GM10248 (cell line): Measurements from ENCODE around the gene GALNTL6.

ENCODE experiments used
- CTCF ChIA-PET: fragments of 300-600 bp; sonication (Branson Sonifier 250); formaldehyde crosslinking; extraction: SDS; loops from one replicate; lab custom pipeline; 2021; ENCODE audit warnings: antibody characterized with exemption; lab: Yijun Ruan, JAX
- POLR2A ChIA-PET: fragments of 350-650 bp; sonication (Branson Sonifier 250); formaldehyde crosslinking; extraction: SDS; loops from one replicate; lab custom pipeline; 2020; ENCODE audit warnings: antibody characterized with exemption; lab: Yijun Ruan, JAX
- DNase-seq: peaks from one replicate; pipeline ENCODE4 v3.0.0; 2012; ENCODE audit errors: extremely low spot score
- TF ChIP-seq, protein P1 (sequence below): IDR thresholded peaks from 2 replicates; pipeline ENCODE4 v1.5.1; 2012; ENCODE audit warnings: mild to moderate bottlenecking, low read depth; ENCODE audit errors: extremely low read depth, missing control alignments, control extremely low read depth

The GALNTL6 gene

GRCh38 chr4:172207886-172208285, 394.7 kb downstream of the GALNTL6 start:
- POLR2A ChIA-PET, result no interaction called here
- no peak for DNase-seq
- TF ChIP-seq, protein P1, sequence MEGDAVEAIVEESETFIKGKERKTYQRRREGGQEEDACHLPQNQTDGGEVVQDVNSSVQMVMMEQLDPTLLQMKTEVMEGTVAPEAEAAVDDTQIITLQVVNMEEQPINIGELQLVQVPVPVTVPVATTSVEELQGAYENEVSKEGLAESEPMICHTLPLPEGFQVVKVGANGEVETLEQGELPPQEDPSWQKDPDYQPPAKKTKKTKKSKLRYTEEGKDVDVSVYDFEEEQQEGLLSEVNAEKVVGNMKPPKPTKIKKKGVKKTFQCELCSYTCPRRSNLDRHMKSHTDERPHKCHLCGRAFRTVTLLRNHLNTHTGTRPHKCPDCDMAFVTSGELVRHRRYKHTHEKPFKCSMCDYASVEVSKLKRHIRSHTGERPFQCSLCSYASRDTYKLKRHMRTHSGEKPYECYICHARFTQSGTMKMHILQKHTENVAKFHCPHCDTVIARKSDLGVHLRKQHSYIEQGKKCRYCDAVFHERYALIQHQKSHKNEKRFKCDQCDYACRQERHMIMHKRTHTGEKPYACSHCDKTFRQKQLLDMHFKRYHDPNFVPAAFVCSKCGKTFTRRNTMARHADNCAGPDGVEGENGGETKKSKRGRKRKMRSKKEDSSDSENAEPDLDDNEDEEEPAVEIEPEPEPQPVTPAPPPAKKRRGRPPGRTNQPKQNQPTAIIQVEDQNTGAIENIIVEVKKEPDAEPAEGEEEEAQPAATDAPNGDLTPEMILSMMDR, result no peak
- CTCF ChIA-PET, result no interaction called here

DNA sequence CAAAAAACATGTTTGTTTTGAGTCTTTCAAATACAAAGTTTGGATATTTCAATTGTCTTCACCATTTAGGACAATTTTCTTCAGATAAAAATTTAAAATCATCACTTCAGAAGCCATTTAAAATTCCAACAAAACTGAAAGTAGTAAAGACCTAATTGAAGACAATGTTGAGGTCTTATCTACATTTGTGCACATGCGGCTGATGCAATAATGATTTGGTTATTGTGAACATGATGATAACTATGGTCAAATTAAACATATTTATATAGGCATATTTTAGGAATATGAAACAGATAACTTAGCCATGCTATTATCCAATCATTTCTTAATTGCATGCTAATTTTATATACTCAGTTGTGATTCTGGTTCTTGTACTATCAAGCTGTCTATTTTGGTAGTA, 407.5 kb downstream of the GALNTL6 start:
- TF ChIP-seq, protein P1, result no peak
- DNase-seq, result no peak
- ChIA-PET POLR2A (no interaction called here), CTCF (interaction anchor here (1.4 to 2.4 kb wide), 2 partner anchors 10 to 28 kb away, joined by 3 to 5 read pairs; no protein-coding TSS in a partner anchor)

GRCh38 chr4:172225457-172225856, 412.3 kb downstream of the GALNTL6 start:
- ChIA-PET POLR2A (no interaction called here), CTCF (no interaction called here)
- no peak for DNase-seq
- TF ChIP-seq, protein P1, result no peak

- TF ChIP-seq, protein P1, result no peak
- DNase-seq, result no peak
- CTCF ChIA-PET, result no interaction called here
These were observed 419.8 kb downstream of the GALNTL6 start for GRCh38 chr4:172232966-172233365.

GRCh38 chr4:172243551-172243950, 430.3 kb downstream of the GALNTL6 start:
- no peak for DNase-seq
- ChIA-PET CTCF (no interaction called here), POLR2A (no interaction called here)
- TF ChIP-seq, protein P1, result no peak

More at GRCh38 chr4:172232966-172233365, 419.8 kb downstream of the GALNTL6 start:
- POLR2A ChIA-PET, result no interaction called here

DNA sequence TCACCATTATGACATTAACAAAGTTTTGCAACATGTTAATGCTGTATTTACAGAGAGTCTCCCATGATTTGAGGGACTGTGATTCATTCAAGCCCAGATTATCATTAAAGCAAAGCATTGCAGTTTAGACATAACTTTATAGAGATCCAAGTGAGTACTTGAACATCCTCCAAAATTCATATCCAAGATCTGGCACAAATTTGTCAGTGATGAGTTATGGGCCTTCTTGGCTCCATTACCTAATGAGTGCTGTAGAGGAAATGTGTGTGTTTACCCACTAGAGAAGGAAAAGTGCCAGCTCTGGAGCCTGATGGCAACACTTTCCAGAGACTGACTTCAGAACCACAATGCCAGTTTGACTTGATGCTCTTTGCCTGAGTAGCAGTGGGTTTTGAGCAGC, 432.3 kb downstream of the GALNTL6 start:
- ChIA-PET CTCF (no interaction called here), POLR2A (no interaction called here)
- TF ChIP-seq, protein P1, result no peak
- no peak for DNase-seq

- TF ChIP-seq, protein P1, result no peak
- ChIA-PET POLR2A (no interaction called here), CTCF (no interaction called here)
- no peak for DNase-seq
These were observed 440.2 kb downstream of the GALNTL6 start for GRCh38 chr4:172253409-172253808.
